ENCODE results near the gene TCF4. TPM values are rescaled to one million over a fixed set of nuclear protein-coding genes. Genes with fewer than 3 reads are reported as not detected.

TCF4 gene
- total and polyA plus RNA-seq, 2 donors (not counting 1 experiment from before 2014, with no cell fraction given) = 68.5 to 353 TPM

- H3K9ac ChIP-seq (ENCODE audit: low read length) = no peak overlapping the region
- ChIA-PET CTCF (interaction anchor here (4.0 kb wide), 1 partner anchor 9 kb away, joined by 26 read pairs; no protein-coding TSS in a partner anchor), POLR2A (interaction anchor here (0.7 kb wide), 1 partner anchor 1496 kb away, joined by 3 read pairs; no protein-coding TSS in a partner anchor)
- H2AFZ ChIP-seq (ENCODE audit: insufficient read depth, low read depth, low read length, poor library complexity, severe bottlenecking) = no peak overlapping the region
- peaks cover 47 to 77% of the 10 kb centered on the region in 2 donors for H3K4me1 ChIP-seq (ENCODE audit: control insufficient read depth in 2 of 2, insufficient read depth in 2 of 2, low read length in 2 of 2)
- peaks cover 4 to 6% of the 10 kb centered on the region in 2 experiments for H3K36me3 ChIP-seq (replicated peaks in 1 of 2; ENCODE audit: control extremely low read depth in 1 of 2, control insufficient read depth in 1 of 2, extremely low read depth in 1 of 2, insufficient read depth in 2 of 2, low read length in 1 of 2)
- H3K27me3 ChIP-seq (replicated peaks in 1 of 4; ENCODE audit: control extremely low read depth in 1 of 4, control insufficient read depth in 3 of 4, insufficient read depth in 4 of 4, low read length in 3 of 4) = no peaks in the 10 kb centered on the region
- Mint-ChIP-seq H3K4me3 (no peak overlapping the region), H3K27me3 (no peaks in the 10 kb centered on the region), H3K4me1 (peaks cover 89% of the 10 kb centered on the region), H3K9me3 (ENCODE audit: insufficient read depth) (no peaks in the 10 kb centered on the region), H3K27ac (no peak overlapping the region)
- no peak overlapping the region for H3K4me2 ChIP-seq (replicated peaks; ENCODE audit: low read depth, low read length, poor library complexity, severe bottlenecking)
- H3K4me3 ChIP-seq (ENCODE audit: control extremely low read depth in 1 of 5, extremely low read depth in 1 of 5, insufficient read depth in 1 of 5, low read depth in 2 of 5, low read length in 4 of 5) = no peak overlapping the region
- no CpG with 5 or more reads among the region's 2 CpGs for WGBS (ENCODE audit: insufficient coverage)
- TF ChIP-seq EZH2 (IDR thresholded peaks at IDR 0.05; ENCODE audit: borderline replicate concordance, insufficient read depth, low read depth, low read length, poor library complexity, severe bottlenecking) = no peak
- ATAC-seq (ENCODE audit: low read depth) (no peak), DNase-seq (no peak)
- H4K20me1 ChIP-seq (ENCODE audit: control insufficient read depth, insufficient read depth, low read length, poor library complexity, severe bottlenecking) = peaks cover 37% of the 10 kb centered on the region
- H3K27ac ChIP-seq (ENCODE audit: low read length in 2 of 2) = peak overlapping the region in 1 of 2 donors; percentile 42
- H3K79me2 ChIP-seq (ENCODE audit: control insufficient read depth, insufficient read depth, low read length) = peaks cover 100% of the 10 kb centered on the region
- intact Hi-C loops (cut with micrococcal nuclease) = loop anchor here (2.0 kb wide), 1 partner anchor 14 kb away; no protein-coding TSS in a partner anchor
- H3K9me3 ChIP-seq (ENCODE audit: control extremely low read depth in 1 of 3, control insufficient read depth in 2 of 3, insufficient read depth in 1 of 3, low read length in 2 of 3) = no peaks in the 10 kb centered on the region
Measured at GRCh38 chr18:55310863-55311262, 277.1 kb downstream of the TCF4 start.

- DNase-seq (no peak), ATAC-seq (ENCODE audit: low read depth) (no peak)
- no peaks in the 10 kb centered on the region for H3K27me3 ChIP-seq (replicated peaks in 1 of 4; ENCODE audit: control extremely low read depth in 1 of 4, control insufficient read depth in 3 of 4, insufficient read depth in 4 of 4, low read length in 3 of 4)
- CTCF ChIA-PET = interaction anchor here (1.2 to 4.0 kb wide), 2 partner anchors 10 to 12 kb away, joined by 3 to 26 read pairs; no protein-coding TSS in a partner anchor
- Mint-ChIP-seq H3K27me3 (no peaks in the 10 kb centered on the region), H3K4me1 (peaks cover 89% of the 10 kb centered on the region), H3K4me3 (peak overlapping the region; percentile 6), H3K27ac (peak overlapping the region; percentile 5), H3K9me3 (ENCODE audit: insufficient read depth) (no peaks in the 10 kb centered on the region)
- H4K20me1 ChIP-seq (ENCODE audit: control insufficient read depth, insufficient read depth, low read length, poor library complexity, severe bottlenecking) = peaks cover 37% of the 10 kb centered on the region
- H3K4me2 ChIP-seq (replicated peaks; ENCODE audit: low read depth, low read length, poor library complexity, severe bottlenecking) = no peak overlapping the region
- H2AFZ ChIP-seq (ENCODE audit: insufficient read depth, low read depth, low read length, poor library complexity, severe bottlenecking) = no peak overlapping the region
- TF ChIP-seq EZH2 (IDR thresholded peaks at IDR 0.05; ENCODE audit: borderline replicate concordance, insufficient read depth, low read depth, low read length, poor library complexity, severe bottlenecking) = no peak
- TF ChIP-seq CTCF (IDR thresholded peaks at IDR 0.05) = no peak
- H3K4me3 ChIP-seq (ENCODE audit: control extremely low read depth in 1 of 5, extremely low read depth in 1 of 5, insufficient read depth in 1 of 5, low read depth in 2 of 5, low read length in 4 of 5) = no peak overlapping the region
- peaks cover 100% of the 10 kb centered on the region for H3K79me2 ChIP-seq (ENCODE audit: control insufficient read depth, insufficient read depth, low read length)
- H3K9me3 ChIP-seq (ENCODE audit: control extremely low read depth in 1 of 3, control insufficient read depth in 2 of 3, insufficient read depth in 1 of 3, low read length in 2 of 3) = no peaks in the 10 kb centered on the region
- H3K36me3 ChIP-seq (replicated peaks in 1 of 2; ENCODE audit: control extremely low read depth in 1 of 2, control insufficient read depth in 1 of 2, extremely low read depth in 1 of 2, insufficient read depth in 2 of 2, low read length in 1 of 2) = peaks cover 4 to 6% of the 10 kb centered on the region in 2 experiments
- POLR2A ChIA-PET = interaction anchor here (0.7 kb wide), 1 partner anchor 1496 kb away, joined by 3 read pairs; no protein-coding TSS in a partner anchor
- H3K27ac ChIP-seq (ENCODE audit: low read length in 2 of 2) = peak overlapping the region in 1 of 2 donors; percentile 42
- intact Hi-C loops (cut with micrococcal nuclease) = loop anchor here (2.0 kb wide), 1 partner anchor 13 kb away; no protein-coding TSS in a partner anchor
- H3K9ac ChIP-seq (ENCODE audit: low read length) = no peak overlapping the region
- peaks cover 45 to 79% of the 10 kb centered on the region in 2 donors for H3K4me1 ChIP-seq (ENCODE audit: control insufficient read depth in 2 of 2, insufficient read depth in 2 of 2, low read length in 2 of 2)
- 90% methylated on average over 2 of the region's 4 CpGs for WGBS (ENCODE audit: insufficient coverage)
Measured at GRCh38 chr18:55310044-55310676, 277.8 kb downstream of the TCF4 start.

Data from B cell (primary cell).